22Rv1 (cell line): Measurements from ENCODE around the gene FHOD3.

ENCODE experiments used
- H3K27ac ChIP-seq: fragments of 450-650 bp; 2 replicates; pipeline ENCODE4 v1.5.1; 2017
- ZFX ChIP-seq: fragments of 450-650 bp; IDR thresholded peaks from 2 replicates; pipeline ENCODE4 v1.6.1; 2017; ENCODE audit warnings: antibody characterized with exemption, borderline replicate concordance
- TF ChIP-seq, protein P1 (sequence below): fragments of 450-650 bp; IDR thresholded peaks from 2 replicates; pipeline ENCODE4 v1.5.1; 2017; ENCODE audit warnings: mild to moderate bottlenecking

FHOD3 gene

DNA sequence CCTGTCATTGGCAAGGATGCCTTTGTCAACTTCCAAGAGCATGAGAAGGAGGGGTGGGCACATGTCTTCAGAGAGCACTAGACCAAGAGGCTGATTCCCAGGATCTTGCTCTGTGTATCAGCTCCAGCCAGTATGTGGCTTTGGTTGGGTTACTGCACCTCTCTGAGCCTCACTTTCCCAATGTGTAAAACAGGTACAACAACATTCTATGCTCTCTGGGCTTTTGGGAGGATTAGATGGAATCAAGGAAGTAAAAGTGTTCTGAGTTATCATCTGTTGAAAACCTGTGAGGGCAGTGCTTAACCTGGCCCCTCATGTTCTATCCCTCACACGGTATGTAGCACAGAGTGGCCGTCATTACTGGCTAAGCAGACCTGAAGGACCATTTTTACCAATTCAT lies 103.9 kb downstream of the FHOD3 start:
- no peak for TF ChIP-seq ZFX
- TF ChIP-seq, protein P1, sequence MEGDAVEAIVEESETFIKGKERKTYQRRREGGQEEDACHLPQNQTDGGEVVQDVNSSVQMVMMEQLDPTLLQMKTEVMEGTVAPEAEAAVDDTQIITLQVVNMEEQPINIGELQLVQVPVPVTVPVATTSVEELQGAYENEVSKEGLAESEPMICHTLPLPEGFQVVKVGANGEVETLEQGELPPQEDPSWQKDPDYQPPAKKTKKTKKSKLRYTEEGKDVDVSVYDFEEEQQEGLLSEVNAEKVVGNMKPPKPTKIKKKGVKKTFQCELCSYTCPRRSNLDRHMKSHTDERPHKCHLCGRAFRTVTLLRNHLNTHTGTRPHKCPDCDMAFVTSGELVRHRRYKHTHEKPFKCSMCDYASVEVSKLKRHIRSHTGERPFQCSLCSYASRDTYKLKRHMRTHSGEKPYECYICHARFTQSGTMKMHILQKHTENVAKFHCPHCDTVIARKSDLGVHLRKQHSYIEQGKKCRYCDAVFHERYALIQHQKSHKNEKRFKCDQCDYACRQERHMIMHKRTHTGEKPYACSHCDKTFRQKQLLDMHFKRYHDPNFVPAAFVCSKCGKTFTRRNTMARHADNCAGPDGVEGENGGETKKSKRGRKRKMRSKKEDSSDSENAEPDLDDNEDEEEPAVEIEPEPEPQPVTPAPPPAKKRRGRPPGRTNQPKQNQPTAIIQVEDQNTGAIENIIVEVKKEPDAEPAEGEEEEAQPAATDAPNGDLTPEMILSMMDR, result no peak

GRCh38 chr18:36402765-36403396 lies 105.4 kb downstream of the FHOD3 start:
- no peak overlapping the region for H3K27ac ChIP-seq
- no peak for TF ChIP-seq ZFX
- TF ChIP-seq, protein P1, result no peak

More for the DNA sequence above, 103.9 kb downstream of the FHOD3 start:
- no peak overlapping the region for H3K27ac ChIP-seq

DNA sequence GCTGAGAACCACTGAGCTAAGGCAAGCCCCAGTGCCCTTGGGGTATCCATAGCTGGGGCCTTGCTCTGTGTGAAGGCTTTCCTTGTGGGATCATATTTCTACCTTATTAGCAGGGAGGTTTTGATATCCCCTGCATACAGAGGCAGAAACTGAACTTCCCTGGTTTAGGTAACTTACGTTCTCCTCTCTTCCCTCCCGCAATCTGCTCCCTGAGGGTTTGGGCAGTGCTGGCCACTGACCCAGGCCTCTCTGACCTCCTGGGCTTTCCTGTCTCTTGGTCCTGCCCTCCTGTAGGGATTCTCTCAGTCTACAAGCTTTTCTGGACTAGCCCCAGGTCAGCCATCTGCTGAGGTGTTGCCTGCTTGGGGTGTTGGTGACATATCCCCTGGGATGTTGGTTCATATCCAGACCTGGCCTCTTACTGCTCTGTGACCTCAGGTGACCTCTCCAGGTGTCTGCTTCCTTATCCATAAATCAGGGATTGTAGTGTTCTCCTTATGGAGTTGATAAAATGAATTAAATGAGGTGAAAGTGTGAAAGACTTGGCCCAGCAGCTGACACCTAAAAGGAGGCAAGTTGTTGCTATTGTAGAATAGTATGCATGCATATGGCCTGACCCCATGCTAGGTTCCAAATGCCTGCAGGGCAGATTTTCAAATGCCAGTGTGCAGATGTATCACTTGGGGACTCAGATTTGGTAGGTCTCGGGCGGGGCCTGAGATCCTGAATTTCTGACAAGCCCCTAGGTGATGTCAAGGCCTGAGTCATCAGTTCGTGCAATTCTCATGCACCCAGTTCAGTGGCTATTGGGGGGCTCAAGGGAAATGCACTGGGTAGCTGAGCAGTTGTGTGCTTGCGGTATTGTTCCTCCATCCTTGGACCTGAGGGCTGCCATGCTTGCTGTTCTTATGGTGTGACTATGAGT lies 106.6 kb downstream of the FHOD3 start:
- TF ChIP-seq, protein P1, result no peak
- no peak for TF ChIP-seq ZFX

GRCh38 chr18:36405611-36406010 lies 108.1 kb downstream of the FHOD3 start:
- TF ChIP-seq, protein P1, result no peak
- TF ChIP-seq ZFX, result no peak
- H3K27ac ChIP-seq, result no peak overlapping the region

More for the DNA sequence above, 106.6 kb downstream of the FHOD3 start:
- no peak overlapping the region for H3K27ac ChIP-seq

DNA sequence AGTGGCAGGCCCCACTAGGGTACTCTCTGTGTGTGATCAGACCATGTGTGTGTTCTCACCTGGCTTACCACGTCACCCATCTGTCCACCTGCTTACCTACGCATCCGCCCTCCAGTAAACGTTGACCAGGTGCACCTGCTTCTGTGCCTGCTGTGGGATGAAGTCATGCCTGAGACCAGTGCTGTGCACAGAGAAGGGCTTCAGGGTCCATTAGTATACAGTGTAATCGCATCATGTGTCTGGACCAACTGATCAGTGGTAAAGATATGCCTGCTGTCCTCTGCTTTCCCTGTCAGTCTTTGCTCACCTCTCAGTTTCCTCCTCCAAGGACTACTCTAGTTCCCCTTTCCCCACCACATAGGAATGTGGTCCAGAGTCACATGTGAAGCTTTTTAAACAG lies 109.3 kb downstream of the FHOD3 start:
- TF ChIP-seq, protein P1, result no peak
- no peak for TF ChIP-seq ZFX
- no peak overlapping the region for H3K27ac ChIP-seq

DNA sequence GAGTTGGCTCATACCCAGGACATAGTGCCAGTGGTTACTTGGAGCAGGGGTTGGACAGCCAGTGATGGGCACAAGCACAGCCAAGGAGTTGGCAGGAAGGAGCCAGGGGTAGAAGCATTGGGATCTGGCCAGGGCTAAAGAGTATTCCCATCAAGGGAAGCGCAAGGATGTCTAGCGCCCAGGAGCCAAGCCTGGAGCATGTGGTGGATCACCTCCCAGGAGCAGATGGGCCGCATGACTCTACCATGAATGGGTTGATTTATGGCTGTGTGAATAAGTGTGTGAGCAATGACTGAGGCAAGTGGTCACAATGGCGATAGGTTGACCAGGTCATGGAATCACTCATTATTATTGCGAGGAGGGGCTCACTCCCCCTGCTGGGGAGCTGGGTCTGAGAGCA lies 111.1 kb downstream of the FHOD3 start:
- TF ChIP-seq, protein P1, result no peak
- TF ChIP-seq ZFX, result no peak
- H3K27ac ChIP-seq, result no peak overlapping the region

DNA sequence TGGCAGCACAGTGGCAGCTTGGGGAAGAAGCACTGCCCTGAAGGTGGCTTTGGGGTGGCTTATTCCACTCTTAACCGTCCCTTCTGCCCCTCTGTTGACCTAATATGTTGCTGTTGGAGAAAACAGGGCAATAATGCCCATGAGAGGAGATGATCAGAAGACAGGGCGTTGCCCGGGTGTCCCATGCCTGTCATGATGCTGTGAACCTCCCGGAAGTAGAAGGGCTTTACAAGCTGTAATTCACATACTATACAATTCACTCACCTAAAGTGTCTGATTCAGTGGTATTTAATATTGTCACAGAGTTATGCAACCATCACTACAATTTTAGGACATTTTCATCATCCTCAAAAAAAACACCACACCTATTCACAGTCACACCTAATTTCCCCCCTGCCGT lies 112.3 kb downstream of the FHOD3 start:
- TF ChIP-seq, protein P1, result no peak
- no peak for TF ChIP-seq ZFX
- H3K27ac ChIP-seq, result no peak overlapping the region
